ENCODE results near the gene SMG6.

Gene SMG6

GRCh38 chr17:2107050-2107449 is 196.5 kb downstream of the SMG6 start:
- TF ChIP-seq CTCF (IDR thresholded peaks at IDR 0.05; ENCODE audit: low read depth, low read length) = no peak
- H3K4me3 ChIP-seq (ENCODE audit: low read depth, low read length) = no peak overlapping the region

- no peak overlapping the region for H3K4me3 ChIP-seq (ENCODE audit: low read depth, low read length)
- TF ChIP-seq CTCF (IDR thresholded peaks at IDR 0.05; ENCODE audit: low read depth, low read length) = no peak
These were observed 197.2 kb downstream of the SMG6 start for GRCh38 chr17:2106308-2106955.

- no peak for TF ChIP-seq CTCF (IDR thresholded peaks at IDR 0.05; ENCODE audit: low read depth, low read length)
- H3K4me3 ChIP-seq (ENCODE audit: low read depth, low read length) = no peak overlapping the region
These were observed 197.9 kb downstream of the SMG6 start for GRCh38 chr17:2105663-2106062.

- no peak for TF ChIP-seq CTCF (IDR thresholded peaks at IDR 0.05; ENCODE audit: low read depth, low read length)
These were observed 200.4 kb downstream of the SMG6 start for GRCh38 chr17:2102931-2103809.

GRCh38 chr17:2101448-2102257 is 201.9 kb downstream of the SMG6 start:
- H3K4me3 ChIP-seq (ENCODE audit: low read depth, low read length) = no peak overlapping the region
- TF ChIP-seq CTCF (IDR thresholded peaks at IDR 0.05; ENCODE audit: low read depth, low read length) = no peak

More at GRCh38 chr17:2102931-2103809, 200.4 kb downstream of the SMG6 start:
- no peak overlapping the region for H3K4me3 ChIP-seq (ENCODE audit: low read depth, low read length)

GRCh38 chr17:2095536-2095910 is 208.1 kb downstream of the SMG6 start:
- no peak for TF ChIP-seq CTCF (IDR thresholded peaks at IDR 0.05; ENCODE audit: low read depth, low read length)
- no peak overlapping the region for H3K4me3 ChIP-seq (ENCODE audit: low read depth, low read length)

Data from WI38 (cell line).